ENCODE measurements around the gene CACNA2D4.

The CACNA2D4 gene

DNA sequence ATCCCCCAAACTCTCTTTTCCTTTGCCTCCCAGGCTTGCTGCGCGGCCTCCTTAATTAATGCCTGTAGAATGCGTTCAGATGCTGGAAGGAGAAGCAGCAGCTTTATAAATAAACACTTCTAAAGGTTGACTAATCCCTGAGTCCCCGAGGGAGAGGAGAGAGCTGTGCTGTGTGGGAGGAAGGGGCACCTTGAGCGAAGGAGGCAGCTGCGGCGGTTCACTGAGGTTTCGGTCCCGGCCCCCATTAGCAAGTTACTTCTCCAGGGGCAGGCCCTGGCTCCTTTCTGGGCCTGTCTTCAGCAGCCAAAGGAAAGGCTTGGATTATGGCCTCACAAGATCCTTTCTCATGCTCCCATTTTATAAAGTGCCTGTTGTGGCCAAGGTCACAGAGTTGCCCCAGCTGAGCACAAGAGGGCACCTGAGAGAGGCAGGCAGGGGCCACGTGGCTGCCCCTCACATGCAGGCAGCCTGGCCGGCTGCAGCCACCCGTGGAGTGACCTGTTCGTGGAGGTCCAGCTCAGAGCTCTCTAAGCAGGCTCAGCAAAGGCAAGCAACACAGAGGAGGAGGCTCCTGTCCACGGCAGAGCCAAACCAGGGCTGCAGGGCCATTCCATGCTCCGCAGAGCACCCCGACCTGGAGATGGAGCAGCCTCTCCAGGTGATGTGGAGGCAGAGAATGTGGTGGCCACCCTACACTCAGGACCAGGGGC is 15.0 kb upstream of the CACNA2D4 start:
- DNase-seq (ENCODE audit: low read depth, low spot score) = no peak

GRCh38 chr12:1932264-1932777 is 13.9 kb upstream of the CACNA2D4 start:
- DNase-seq (ENCODE audit: low read depth, low spot score) = no peak

GRCh38 chr12:1931642-1932041 is 13.2 kb upstream of the CACNA2D4 start:
- DNase-seq (ENCODE audit: low read depth, low spot score) = no peak

DNA sequence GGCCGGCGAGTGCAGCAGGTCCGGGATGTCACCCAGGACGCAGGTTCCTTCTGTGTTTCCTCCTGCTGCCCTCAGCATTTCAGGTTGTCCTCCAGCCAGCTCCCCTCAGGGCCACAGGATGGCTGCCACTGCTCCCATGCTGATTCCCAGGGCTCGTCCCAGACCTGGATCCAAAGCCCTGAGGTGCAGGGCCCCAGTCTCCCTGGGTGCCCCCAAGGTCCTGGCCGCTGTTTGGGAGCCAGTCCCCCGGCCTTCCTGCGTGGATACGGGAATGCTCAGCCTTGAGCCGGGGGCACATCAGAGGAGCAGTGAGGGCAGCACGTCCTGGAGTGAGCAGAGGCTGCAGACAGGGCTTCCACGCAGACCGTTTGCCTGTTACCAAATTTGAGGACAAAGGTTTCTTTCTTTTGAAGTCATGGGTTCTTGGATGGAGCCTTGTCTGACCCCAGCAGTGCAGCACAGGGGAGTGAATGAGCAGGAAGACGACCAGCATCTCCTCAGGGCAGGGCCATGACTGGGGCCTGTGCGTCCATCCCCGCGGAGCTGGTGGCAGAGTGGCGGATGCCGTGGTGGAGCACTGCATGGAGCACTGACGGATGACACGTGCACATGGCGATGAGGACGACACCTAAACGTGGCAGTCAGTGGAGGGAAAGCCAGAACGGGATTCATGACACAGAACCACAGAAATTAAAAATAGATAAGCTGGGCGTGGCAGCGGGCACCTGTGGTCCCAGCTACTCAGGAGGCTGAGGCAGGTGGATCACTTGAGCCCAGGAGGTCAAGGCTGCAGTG is 12.5 kb upstream of the CACNA2D4 start:
- DNase-seq (ENCODE audit: low read depth, low spot score) = no peak

DNA sequence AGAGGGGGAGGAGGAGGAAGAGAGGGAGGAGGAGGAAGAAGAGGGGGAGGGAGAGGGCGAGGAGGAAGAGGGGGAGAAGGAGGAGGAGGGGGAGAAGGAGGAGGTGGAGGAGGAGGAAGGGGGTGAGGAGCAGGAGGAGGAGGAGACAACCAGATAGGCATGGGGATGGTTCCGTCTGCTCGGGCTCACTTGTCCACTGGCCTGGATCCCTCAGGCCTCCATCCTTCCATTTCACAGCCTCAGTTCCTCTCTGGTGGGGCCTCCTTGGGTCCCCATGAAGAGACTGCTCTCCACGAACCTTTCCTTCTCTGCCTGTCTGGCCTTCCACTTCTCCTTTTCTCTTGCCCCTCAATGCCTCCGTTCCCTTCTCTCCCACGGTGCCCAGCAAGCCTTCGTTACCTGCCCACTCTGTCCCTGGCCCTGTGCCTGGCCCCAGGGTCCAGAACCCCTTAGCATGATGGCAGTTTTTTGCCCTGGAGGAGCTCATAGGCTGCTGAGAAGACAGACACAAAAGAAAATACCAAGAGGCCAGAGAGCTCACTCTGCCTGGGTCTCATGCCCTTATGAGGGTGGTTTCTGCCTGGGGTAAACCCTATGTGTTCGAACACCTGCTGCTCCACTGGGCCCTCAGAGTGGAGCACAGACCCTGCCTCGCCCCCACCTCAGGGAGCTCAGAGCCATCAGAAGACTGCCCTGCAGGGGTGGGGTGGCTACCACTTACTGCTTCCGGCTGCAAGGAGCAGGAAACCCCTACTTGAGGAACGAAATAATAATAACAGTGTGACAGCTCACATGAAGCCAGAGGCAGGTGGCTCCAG is 11.7 kb upstream of the CACNA2D4 start:
- no peak for DNase-seq (ENCODE audit: low read depth, low spot score)

DNA sequence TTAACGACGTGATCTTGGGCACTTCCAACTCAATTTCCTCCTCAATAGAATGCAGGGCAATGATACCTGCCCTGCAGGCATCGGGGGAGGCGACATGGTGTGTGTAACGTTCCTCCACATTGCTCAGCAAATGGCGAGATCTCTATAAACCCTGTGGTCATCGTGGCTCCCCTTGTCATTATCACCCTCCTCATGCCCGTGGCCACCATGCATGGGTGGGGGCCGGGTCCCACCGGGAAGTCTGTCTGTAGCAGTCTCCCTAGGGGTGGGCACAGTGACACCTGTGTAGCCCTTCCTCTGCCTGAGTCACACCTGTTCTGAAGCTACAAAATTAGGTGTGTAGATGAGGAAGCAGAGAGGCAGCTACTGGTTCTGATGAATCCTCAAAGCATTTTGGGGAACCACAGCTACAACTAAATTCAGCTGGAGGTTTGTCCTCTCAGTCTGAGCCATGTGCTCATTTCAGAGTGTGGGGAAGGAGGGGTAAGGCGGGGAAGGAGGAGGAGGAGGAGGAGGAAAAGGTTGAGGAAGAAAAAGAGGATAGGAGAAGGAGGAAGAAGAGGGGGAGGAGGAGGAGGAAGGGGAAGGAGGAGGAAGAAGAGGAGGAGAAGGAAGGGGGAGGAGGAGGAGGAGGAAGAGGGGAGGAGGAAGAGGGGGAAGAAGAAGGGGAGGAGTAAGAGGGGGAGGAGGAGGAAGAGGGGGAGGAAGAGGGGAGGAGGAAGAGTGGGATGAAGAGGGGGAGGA is 11.0 kb upstream of the CACNA2D4 start:
- no peak for DNase-seq (ENCODE audit: low read depth, low spot score)

DNA sequence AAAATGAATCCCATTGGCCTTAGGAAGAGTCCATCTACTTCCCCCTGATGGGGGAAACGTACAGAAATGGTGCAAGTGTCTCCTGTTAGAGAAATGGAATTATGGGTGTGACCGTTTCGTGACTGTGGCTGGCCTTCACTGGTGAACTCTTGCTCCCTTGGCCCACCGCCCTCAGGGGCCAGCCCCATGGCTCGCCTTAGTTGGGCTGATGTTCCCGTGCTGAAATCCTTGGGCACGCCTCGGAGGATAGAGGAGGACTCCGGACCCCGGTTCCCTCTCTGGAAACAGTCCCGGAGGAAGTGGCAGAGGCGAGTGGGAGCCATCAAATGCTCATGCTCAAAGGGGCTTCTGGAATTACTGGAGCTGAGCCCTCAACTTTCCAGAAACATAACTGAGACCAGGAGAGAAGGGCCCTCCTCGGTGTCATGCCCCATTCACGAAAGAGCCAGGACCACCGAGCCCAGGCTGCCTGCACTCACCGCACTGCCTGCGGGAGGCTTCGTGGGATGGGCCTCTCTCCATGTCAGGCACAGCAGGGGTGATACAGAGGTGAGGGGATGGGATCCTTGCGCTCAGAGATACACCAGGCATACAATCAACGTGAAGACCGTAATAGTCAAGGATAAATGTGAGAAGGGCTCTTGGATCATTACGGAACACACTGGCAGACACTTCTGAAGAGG is 10.1 kb upstream of the CACNA2D4 start:
- no peak for DNase-seq (ENCODE audit: low read depth, low spot score)

DNA sequence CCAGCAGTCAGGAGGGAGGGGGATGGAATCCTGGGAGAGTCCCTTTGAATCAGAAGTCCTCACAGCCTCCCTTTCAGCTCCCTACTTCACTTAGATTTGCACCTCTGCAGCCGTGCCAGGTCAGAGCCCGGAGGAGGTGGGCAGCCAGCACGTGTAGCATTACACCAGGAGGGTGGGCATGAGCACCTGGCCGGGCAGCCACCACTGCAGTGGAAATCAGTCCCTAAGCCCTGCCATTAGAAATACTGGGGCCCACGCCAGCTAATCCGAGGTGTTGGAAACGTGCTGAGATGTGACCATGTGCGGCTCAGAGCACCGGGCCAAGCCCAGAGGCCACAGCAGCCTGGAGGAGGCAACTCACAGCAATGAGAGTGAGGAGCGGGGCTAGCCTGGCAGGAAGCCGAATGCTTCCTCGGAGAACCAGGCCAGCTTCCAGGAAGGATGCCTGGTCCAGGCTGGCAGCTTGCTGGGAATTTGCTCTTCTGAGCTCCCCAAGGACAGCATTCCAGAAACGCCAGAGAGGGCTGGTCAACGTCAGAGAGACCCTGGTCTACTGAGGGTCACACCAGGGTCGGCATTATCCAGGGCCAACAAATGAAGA is 9.4 kb upstream of the CACNA2D4 start:
- peak; percentile 65 for DNase-seq (ENCODE audit: low read depth, low spot score)

DNA sequence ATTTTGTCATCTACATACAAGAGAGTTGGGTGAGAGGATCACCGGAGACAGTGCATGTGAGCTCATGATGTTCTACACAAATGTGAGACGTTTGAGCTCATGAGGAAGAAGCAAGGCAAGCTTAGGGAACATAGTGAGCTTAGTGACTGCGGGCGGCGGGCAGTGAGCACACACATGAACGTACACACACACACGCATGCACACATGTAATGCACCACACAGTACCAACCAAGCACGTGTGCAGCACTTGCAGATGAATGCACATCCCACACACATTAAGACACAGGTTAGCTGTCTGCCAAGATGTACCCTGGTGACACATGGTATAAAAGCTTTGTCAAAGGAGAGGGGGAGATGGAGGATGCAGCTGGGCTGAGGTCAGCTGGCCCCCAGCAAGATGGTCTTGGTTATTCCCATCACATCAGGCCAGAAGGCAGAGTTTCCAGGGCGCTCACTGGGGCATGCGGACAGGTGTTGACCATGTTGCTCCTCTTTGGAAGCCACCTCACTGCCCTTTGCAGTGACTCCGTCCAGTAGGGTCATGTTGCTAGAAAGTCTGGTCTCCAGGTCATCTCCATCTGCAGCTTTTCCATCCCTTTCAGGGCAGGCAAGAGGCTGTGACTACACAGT is 8.7 kb upstream of the CACNA2D4 start:
- no peak for DNase-seq (ENCODE audit: low read depth, low spot score)

GRCh38 chr12:1926251-1926657 is 7.8 kb upstream of the CACNA2D4 start:
- no peak for DNase-seq (ENCODE audit: low read depth, low spot score)

- DNase-seq (ENCODE audit: low read depth, low spot score) = no peak
Measured at GRCh38 chr12:1925684-1926006, 7.2 kb upstream of the CACNA2D4 start.

GRCh38 chr12:1924996-1925683 is 6.7 kb upstream of the CACNA2D4 start:
- DNase-seq (ENCODE audit: low read depth, low spot score) = no peak

DNA sequence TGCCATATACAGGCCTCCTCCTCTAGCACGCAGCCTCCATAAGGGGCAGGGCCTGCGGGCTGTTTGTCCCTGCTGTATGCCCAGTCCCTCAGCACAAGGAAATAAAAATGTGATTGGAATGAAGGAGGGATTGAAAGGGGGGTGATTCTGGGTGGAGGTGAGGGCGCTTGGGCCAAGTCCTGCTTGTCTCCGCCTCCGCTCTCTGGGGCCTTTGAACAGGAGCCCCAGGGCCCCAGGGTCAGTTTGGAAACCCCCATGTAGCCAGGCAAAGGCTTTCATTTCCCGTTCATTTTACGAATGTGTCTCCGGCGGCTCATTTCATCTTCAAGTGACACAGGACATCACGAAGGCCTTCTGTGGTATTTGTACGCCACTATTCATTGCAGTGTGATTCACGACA is 4.5 kb upstream of the CACNA2D4 start:
- DNase-seq (ENCODE audit: low read depth, low spot score) = no peak

DNA sequence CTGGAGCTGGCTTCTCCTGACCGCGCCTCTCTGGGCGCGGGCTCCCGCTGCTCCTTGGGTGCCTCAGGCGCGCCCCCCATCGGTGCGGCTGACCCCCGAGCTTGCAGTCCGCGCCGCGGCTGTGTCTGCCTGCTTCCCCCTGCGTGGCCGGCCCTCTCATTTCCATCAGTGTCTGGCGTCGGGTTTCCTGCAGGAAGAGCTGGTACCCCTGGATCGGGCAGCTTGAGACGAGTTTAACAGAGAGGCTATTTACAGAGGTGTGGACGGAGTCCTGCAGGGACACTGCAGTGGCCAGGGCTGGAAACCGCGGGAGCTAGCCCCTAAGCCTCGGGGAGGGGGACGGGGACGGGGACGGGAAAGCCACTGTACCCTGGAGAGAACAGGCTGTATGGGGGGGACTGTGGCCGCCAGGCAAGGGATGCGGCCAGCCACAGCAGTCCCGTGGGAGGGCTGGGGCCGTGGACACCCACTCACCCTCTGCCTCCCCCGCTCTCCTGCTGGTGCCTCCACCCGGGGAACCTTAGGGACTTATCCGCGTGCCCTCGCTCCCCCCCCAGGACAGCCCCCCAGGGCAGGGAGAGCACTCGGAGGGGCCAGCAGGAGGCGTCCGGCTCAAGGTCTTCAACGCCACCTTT is 3.7 kb upstream of the CACNA2D4 start:
- no peak for DNase-seq (ENCODE audit: low read depth, low spot score)

- no peak for DNase-seq (ENCODE audit: low read depth, low spot score)
Measured at GRCh38 chr12:1920971-1921370, 2.5 kb upstream of the CACNA2D4 start.

DNA sequence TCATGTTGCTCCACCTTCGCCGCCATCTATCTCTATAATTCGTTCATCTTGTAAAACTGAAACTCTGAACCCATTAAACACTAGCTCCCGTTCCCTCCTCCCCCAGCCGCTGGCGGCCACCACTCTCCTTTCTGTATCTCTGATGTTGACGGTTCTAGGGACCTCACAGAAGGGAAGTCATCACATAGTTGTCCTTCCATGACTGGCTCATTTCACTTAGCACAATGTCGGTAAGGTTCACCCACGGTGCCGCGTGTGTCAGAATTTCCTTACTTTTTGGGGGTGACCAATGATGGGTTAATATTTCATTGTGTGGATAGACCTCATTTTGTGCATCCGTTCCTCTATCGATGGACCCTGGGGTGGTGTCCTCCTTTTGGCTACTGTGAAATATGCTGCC is 2.0 kb upstream of the CACNA2D4 start:
- no peak for DNase-seq (ENCODE audit: low read depth, low spot score)

DNA sequence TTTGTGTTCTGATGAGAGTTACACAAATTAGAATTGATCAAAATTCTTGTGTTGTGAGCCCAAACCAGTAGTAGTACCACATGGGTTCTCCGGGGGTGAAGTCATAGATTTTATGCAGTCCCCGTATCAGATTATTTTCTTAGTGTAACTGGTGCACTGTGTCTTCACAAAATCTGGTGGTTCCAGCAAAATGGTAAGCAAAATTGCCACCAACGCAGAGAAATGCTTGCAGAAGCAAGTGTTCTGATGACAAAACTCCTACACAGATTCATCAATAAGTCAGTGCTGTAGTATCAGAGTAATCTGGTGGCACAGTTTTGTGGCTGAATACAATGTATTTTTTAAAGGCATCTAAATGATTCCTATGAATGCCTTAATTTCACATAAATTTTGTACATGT is 1.3 kb upstream of the CACNA2D4 start:
- no peak for DNase-seq (ENCODE audit: low read depth, low spot score)

DNA sequence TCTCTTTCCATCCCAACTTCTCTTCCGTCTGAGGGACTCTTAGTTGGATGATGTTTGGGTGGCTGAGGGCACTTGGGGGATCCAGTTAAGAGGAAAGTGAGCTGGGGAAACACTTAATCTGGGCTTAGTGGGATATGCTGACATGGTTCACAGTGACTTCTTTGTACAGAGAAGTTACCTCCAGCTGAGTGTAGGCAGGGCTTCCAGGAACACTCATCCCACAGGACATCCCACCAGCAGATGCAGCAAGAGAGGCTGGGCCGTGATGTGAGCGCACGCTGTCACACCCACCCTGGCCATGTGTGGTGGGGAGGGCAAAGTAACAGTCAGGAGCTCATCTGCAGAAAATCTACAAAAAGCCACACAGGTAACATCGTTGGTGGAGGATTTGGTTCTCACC is 832 bp upstream of the CACNA2D4 start:
- no peak for DNase-seq (ENCODE audit: low read depth, low spot score)

DNA sequence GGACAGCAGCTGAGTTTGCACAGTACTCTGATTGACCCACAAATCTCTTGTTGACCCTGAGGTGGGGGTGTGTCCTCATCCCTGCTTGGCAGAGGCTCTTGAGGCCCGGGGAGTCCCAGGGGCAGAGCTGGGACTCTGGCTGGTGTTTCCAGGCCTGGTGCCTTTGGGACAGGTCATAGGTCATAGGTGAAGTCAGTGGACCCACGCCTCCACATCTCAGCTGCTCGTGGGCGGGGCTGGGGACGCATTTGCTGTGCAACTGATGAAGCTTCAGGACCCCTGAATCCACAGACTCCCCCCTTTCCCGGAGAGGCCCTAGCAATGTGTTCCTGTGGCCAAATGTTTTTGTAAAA is 408 bp upstream of the CACNA2D4 start:
- DNase-seq (ENCODE audit: low read depth, low spot score) = no peak

Measured in ELF-1 (cell line).